NCI-H446 treated with DMSO at 0.1 percent for 48 hours (cell line): ENCODE data around the gene CDC14B.

Experiments used
- DNase-seq: peaks from one replicate; lab custom pipeline; 2025; lab: John Stamatoyannopoulos, UW

Gene CDC14B

GRCh38 chr9:96485280-96485679 is 134.4 kb downstream of the CDC14B start:
- DNase-seq: no peak

- no peak for DNase-seq
These were observed 135.1 kb downstream of the CDC14B start for GRCh38 chr9:96484521-96484931.

DNA sequence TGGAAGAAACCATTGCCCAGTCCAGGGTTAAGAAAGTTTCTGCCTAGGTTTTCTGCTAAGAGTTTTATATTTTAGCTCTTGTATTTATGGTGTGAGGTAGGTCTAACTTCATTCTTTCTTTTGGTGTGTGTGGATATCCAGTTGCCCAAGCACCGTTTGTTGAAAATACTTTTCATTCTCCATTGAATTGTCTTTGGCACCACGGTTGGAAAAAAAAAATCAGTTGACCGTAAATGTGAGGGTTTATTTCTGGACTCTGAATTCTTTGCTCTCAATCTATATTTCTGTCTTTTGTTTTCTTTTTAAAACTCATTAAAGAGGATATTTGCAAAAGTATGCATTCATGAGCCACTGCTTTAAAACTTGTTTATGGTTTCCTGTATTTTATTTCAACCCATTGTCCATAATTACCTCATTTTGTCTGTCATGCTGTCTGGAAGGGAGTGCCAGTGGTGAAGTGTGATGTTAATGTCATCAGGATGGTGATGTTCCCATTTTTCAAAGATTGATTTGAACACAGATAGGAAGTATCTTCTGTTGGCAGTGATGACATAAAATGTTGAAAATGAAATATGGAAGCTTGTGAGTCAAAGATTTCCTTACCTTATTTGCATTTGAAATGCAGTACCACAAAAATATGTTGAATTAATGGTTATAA is 135.8 kb downstream of the CDC14B start:
- DNase-seq: no peak

DNA sequence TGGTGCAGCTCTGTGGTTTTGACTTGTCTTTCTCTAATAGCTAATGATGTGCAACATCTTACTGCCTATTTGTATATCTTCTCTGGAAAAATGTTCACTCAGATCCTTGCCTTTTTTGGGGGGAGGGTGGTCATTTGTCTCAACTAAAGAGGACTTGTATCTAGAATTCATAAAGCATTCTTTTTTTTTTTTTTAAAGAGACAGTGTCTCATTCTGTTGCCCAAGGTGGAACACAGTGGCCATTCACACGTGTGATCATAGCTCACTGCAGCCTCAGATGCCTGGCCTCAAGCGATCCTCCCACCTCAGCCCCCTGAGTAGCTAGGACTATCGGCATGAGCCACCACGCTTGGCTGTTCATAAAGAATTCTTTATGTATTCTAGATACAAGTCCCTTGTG is 136.4 kb downstream of the CDC14B start:
- no peak for DNase-seq

DNA sequence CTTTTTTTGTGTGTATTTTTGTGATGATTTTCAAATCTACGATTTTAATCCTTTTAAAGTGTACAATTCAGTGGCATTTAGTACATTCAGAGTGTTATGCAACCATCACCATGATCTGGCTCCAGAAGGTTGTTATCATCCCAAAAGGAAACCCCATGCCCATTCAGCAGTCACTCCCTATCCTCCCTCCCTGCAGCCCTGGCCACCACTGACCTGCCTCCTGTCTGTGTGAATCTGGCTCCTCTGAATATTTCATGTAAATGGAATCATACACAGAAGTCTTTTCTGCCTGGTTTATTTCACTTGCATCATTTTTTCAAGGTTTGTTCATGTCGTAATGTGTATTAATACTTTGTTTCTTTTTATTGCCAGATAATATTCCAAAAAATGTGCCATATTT is 137.2 kb downstream of the CDC14B start:
- no peak for DNase-seq

DNA sequence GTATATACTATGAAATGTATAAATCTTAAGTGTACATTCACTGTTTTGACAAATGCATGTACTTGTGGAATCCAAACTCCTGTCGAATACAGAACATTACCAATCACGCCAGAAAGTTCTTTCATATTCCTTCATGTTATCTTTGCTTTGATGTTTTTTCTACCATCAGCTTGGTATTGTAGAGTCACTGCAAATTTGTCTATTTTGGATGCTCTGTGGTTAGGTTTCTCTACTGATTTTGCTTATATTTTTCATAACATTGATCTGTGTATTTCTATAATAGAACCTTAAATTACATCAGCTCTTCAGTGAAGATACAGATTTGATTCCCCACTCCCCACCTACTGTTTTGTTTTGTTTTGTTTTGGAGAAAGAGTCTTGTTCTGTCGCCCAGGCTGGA is 138.9 kb downstream of the CDC14B start:
- no peak for DNase-seq

- no peak for DNase-seq
These were observed 140.7 kb downstream of the CDC14B start for GRCh38 chr9:96478829-96479371.

DNA sequence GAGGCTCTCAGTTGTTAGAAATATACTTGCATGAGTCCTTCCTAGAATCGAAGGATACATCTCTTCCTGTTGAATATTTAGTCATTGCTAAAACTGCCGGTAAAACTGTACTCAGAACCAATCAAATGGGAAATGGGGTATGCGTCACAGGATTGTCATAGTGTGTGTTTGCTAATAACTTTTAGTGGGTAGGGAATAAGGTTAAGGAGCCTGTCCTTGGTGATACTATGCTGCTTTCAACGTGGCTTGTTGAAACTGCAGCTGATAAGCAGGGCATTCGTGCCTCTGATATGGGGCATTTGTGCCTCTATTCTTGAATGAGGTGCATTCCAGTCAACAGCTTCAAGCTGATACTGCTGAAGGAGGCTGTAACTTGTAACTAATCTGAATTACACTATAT is 143.1 kb downstream of the CDC14B start:
- no peak for DNase-seq

DNA sequence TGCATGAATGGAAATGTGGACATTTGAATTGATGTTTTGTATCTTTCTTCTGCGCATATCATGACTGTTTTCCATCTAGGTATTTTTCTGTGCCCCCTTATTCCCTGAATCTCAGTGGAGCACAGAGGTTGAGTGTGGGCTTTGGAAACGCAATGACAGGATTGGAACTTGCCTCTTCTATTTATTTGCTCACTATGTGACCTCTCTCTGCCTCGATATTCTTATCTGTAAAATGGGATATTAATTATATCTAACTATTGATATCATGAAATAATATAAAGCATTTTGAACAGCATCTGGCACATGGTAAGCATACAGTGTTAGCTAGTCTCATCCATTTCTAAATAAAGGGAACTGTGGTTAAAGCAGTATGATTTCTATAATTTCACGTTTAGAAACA is 143.6 kb downstream of the CDC14B start:
- DNase-seq: no peak

- no peak for DNase-seq
These were observed 151.9 kb downstream of the CDC14B start for GRCh38 chr9:96467784-96468183.

- DNase-seq: no peak
These were observed 155.2 kb downstream of the CDC14B start for GRCh38 chr9:96464426-96464825.

DNA sequence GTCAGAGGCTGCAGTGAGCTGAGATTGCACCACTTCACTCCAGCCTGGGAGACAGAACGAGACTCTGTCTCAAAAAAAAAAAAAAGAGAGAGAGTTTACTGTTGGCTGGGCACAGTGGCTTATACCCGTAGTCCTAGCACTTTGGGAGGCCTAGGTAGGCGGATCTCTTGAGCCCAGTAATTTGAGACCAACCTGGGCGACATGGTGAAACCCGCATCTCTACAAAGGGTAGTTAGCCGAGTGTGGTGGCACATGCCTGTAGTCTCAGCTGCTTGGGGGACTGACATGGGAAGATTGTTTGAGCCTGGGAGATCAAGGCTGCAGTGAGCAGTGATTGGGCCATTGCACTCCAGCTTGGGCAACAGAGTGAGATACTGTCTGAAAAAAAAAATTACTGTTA is 157.1 kb downstream of the CDC14B start:
- no peak for DNase-seq

DNA sequence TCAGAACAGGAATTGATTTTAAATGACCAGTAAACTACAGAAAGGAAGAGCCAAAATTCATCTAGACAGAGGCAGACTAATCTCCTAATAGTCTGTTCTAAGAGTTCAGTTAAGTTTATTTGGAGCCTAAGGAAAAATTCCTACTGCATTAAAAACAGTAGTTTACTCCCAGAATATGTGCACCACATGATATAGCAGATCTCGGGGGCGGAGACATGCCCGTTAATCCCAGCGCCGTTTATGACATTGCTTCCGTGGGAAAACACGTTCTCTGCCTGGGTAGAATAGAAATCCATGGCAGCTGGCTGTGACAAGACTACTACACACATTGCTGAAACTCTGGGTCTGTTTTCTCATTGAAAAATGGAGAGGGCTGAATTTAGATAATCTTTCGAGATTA is 158.3 kb downstream of the CDC14B start:
- no peak for DNase-seq

- no peak for DNase-seq
These were observed 158.8 kb downstream of the CDC14B start for GRCh38 chr9:96460882-96461281.

GRCh38 chr9:96460470-96460869 is 159.2 kb downstream of the CDC14B start:
- DNase-seq: no peak

- no peak for DNase-seq
These were observed 160.2 kb downstream of the CDC14B start for GRCh38 chr9:96459268-96460007.

DNA sequence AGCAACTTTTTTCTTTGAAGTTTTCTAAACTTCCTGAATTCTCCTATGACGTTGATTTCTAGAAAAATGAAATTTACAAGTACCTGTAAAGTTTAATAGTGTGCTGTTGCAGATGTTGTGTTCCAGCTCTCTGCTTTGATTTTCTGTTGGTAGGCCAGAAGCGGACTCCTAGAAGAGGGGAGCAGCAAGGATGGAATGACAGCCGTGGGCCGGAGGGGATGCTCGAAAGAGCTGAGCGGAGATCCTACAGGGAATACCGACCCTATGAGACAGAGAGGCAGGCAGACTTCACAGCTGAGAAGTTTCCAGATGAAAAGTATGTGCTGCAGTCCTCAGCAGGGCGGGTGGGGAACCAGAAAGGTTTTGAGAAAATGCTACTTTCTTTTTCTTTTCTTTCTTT is 161.4 kb downstream of the CDC14B start:
- DNase-seq: no peak

- no peak for DNase-seq
These were observed 162.4 kb downstream of the CDC14B start for GRCh38 chr9:96457266-96457665.

DNA sequence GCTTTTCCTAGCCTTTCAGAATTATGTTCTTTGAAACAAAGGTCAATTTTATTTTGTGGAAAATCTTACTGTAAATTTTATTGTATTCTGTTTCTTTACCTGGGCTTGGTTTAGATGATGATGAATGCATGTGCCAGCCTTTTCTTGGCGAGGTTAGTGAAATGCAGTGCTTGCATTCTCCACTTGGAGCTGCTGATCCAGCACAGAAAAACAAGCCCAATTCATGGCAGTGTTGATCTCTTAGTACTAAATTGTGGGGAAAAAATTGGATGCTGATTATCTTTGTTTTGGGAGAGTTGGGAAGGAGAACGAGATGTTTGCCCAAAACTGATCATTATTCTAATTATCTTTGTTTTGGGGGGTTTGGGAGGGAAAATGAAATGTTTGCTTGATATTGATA is 166.0 kb downstream of the CDC14B start:
- no peak for DNase-seq

DNA sequence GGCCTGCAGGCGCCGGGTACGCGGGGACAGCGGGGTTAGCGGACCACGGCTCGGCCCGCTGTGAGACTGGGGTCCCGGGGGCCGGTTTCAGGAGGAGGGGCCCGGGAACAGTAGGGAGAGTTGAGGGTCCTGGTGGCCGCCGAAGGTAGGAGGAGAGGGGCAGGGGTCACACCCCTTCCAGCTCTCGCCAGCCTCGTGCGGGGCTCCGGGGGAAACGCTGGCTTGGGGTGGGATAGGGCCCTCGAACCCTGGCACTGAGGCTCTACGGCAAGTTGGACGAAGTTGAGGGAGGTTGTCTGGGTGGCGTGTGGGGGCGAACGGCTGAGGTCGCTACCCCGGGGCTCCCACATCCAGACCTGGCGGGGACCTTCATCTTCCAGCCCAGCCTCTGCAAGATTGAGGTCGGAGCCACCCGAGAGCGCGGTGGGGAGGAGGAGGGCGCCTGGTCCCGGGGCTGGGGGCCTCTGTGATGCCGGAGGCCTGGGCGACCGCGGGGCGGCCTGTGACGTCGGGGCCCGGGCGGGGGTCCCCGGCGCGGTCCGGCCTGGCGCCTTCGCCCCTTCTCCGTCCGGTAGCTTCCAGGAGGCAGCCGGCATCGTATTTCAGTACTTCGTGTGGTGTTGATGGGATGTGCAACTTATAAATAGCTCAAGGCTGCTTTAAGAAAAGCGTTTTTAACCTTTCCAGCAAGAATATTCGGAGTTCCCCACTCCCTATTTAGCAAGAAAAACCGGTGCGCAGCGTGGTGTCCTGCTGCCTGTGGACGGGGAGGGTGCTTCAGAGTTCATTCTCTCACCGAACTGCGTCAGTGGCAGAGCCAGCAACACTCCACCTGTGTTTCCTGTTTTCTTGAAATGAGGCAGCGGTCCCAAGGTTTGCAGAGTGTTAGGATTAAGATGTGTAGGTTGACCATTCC is 168.8 kb downstream of the CDC14B start:
- no peak for DNase-seq
